A673 (cell line): ENCODE results near the gene NACA. TPM values are rescaled to one million over a fixed set of nuclear protein-coding genes. Genes with fewer than 3 reads are reported as not detected.

ENCODE experiments used
- BruUV-seq: library from RNA; stranded (reverse); fragments of 400-500 nt; replicated peaks from 2 replicates; lab custom pipeline; 2021; lab: Mats Ljungman, UMichigan
- CTCF ChIA-PET: fragments of 300-600 bp; sonication (Branson Sonifier 250); formaldehyde crosslinking; loops from one replicate; lab custom pipeline; 2022; ENCODE audit warnings: antibody characterized with exemption; lab: Charles Lee
- POLR2A ChIA-PET: fragments of 300-600 bp; sonication (Branson Sonifier 250); formaldehyde crosslinking; loops from one replicate; lab custom pipeline; 2022; ENCODE audit warnings: antibody characterized with exemption; ENCODE audit not compliant: low non-redundant PET; lab: Charles Lee
- DNase-seq: peaks from one replicate; pipeline ENCODE4 v3.0.0-alpha.2; 2015; ENCODE audit warnings: low spot score
- H3K27ac ChIP-seq: fragments of 200-600 bp; sonication (generic); 2 replicates; pipeline ENCODE4 v1.5.1; 2016; ENCODE audit warnings: mixed run types, low read depth, mild to moderate bottlenecking, mixed read lengths, antibody characterized with exemption, low read length; ENCODE audit not compliant: poor library complexity, severe bottlenecking
- H3K27me3 ChIP-seq: fragments of 200-600 bp; sonication (generic); replicated peaks from 2 replicates; pipeline ENCODE4 v1.6.1; 2017; ENCODE audit warnings: mixed run types, low read depth, mild to moderate bottlenecking, mixed read lengths, antibody characterized with exemption, low read length; ENCODE audit not compliant: insufficient read depth, poor library complexity
- H3K36me3 ChIP-seq: fragments of 200-600 bp; sonication (generic); 2 replicates; pipeline ENCODE4 v1.6.1; 2016; ENCODE audit warnings: mixed run types, mild to moderate bottlenecking, mixed read lengths, antibody characterized with exemption, low read length; ENCODE audit not compliant: insufficient read depth, poor library complexity, severe bottlenecking
- H3K4me1 ChIP-seq: fragments of 200-600 bp; sonication (generic); 2 replicates; pipeline ENCODE4 v1.6.1; 2017; ENCODE audit warnings: mixed run types, mild to moderate bottlenecking, mixed read lengths, antibody characterized with exemption, low read length; ENCODE audit not compliant: insufficient read depth, poor library complexity, severe bottlenecking
- H3K4me3 ChIP-seq: fragments of 200-600 bp; sonication (generic); 2 replicates; pipeline ENCODE4 v1.5.1; 2016; ENCODE audit warnings: low read depth, mixed run types, mild to moderate bottlenecking, mixed read lengths, low read length; ENCODE audit not compliant: poor library complexity, severe bottlenecking
- H3K9me3 ChIP-seq: fragments of 200-600 bp; sonication (generic); 2 replicates; pipeline ENCODE4 v1.6.1; 2016; ENCODE audit warnings: mixed run types, low read depth, mild to moderate bottlenecking, mixed read lengths, antibody characterized with exemption, low read length; ENCODE audit not compliant: poor library complexity, severe bottlenecking
- EZH2 ChIP-seq: fragments of 200-600 bp; sonication (generic); IDR thresholded peaks from 2 replicates; pipeline ENCODE4 v1.6.1; 2017; ENCODE audit warnings: borderline replicate concordance, low read depth, mild to moderate bottlenecking, mixed read lengths, antibody characterized with exemption, low read length; ENCODE audit not compliant: poor library complexity, severe bottlenecking
- intact Hi-C: fragments of 100-400 bp; cut with micrococcal nuclease; formaldehyde crosslinking; loops from one replicate; pipeline ENCODE4 v1.10.0; 2022; ENCODE audit not compliant: unreplicated experiment
- total RNA-seq: library from RNA; stranded (reverse); gene quantifications from 2 replicates; pipeline ENCODE4 v1.2.3, GENCODE V29; 2021
- TF ChIP-seq, protein P1 (sequence below): fragments of 300-800, 200-600 bp; sonication (generic); conservative IDR thresholded peaks from 2 replicates; pipeline ENCODE4 v1.5.1; 2017; ENCODE audit warnings: low read depth, mild to moderate bottlenecking, antibody characterized with exemption, low read length, moderate library complexity, mixed read lengths

The NACA gene
- total RNA-seq, 1 experiment from 2014 or later = 908 TPM

DNA sequence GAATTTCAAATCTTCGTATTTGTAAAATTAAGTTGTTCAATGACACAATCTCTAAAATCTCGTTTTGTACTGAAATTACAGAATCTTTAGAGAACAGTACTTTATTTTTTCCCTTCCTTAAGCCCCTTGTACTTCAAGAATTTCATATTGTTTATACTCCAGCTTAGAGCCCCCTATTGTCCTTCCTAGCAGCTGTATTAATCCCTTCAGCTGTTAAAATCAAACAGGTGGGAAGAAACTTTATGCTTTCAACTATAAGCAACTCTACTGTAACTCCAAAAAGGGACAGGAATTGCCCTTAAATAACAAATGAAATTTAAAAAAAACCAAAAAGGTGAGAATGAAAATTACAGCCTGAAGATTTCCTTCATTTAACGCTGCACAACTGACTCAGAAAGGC, 1.7 kb downstream of the NACA start:
- Histone ChIP-seq H3K4me1 (peaks cover 52% of the 10 kb centered on the region), H3K27ac (peak overlapping the region; percentile 96), H3K4me3 (peak overlapping the region; percentile 89), H3K27me3 (no peaks in the 10 kb centered on the region), H3K36me3 (peaks cover 57% of the 10 kb centered on the region), H3K9me3 (no peaks in the 10 kb centered on the region)
- POLR2A ChIA-PET = interaction anchor here (0.6 kb wide), 1 partner anchor 142 kb away, joined by 6 read pairs; no protein-coding TSS in a partner anchor
- CTCF ChIA-PET = no interaction called here
- TF ChIP-seq EZH2 = no peak
- TF ChIP-seq, protein P1, sequence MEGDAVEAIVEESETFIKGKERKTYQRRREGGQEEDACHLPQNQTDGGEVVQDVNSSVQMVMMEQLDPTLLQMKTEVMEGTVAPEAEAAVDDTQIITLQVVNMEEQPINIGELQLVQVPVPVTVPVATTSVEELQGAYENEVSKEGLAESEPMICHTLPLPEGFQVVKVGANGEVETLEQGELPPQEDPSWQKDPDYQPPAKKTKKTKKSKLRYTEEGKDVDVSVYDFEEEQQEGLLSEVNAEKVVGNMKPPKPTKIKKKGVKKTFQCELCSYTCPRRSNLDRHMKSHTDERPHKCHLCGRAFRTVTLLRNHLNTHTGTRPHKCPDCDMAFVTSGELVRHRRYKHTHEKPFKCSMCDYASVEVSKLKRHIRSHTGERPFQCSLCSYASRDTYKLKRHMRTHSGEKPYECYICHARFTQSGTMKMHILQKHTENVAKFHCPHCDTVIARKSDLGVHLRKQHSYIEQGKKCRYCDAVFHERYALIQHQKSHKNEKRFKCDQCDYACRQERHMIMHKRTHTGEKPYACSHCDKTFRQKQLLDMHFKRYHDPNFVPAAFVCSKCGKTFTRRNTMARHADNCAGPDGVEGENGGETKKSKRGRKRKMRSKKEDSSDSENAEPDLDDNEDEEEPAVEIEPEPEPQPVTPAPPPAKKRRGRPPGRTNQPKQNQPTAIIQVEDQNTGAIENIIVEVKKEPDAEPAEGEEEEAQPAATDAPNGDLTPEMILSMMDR = no peak
- no peak for DNase-seq
- intact Hi-C loops = no loop called here
- BruUV-seq = no TSS peak

DNA sequence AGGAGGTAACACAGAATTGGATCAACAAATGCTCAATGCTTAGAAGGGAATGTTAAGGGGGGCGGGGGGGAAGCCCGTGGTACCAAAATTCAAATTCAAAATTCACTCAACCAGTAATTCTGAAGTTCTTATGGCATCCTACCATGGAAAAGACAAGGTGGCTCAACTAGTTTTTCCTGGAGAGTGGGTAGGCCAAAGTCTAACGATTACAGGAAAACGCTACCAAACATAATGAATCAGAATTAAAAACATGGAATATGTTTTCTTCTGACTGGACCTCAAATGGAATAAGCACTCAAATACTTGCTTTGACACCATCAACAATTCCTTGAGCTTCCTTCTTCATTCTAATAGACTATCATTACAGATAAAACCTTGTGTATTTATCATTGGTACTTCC, 2.3 kb downstream of the NACA start:
- Histone ChIP-seq H3K36me3 (peaks cover 57% of the 10 kb centered on the region), H3K27me3 (no peaks in the 10 kb centered on the region), H3K9me3 (no peaks in the 10 kb centered on the region), H3K4me1 (peaks cover 52% of the 10 kb centered on the region), H3K4me3 (peak overlapping the region; percentile 89), H3K27ac (peak overlapping the region; percentile 96)
- TF ChIP-seq, protein P1 = no peak
- TF ChIP-seq EZH2 = no peak
- CTCF ChIA-PET = no interaction called here
- no peak for DNase-seq
- no TSS peak for BruUV-seq
- POLR2A ChIA-PET = interaction anchor here (0.6 kb wide), 1 partner anchor 141 kb away, joined by 6 read pairs; no protein-coding TSS in a partner anchor
- intact Hi-C loops = no loop called here

DNA sequence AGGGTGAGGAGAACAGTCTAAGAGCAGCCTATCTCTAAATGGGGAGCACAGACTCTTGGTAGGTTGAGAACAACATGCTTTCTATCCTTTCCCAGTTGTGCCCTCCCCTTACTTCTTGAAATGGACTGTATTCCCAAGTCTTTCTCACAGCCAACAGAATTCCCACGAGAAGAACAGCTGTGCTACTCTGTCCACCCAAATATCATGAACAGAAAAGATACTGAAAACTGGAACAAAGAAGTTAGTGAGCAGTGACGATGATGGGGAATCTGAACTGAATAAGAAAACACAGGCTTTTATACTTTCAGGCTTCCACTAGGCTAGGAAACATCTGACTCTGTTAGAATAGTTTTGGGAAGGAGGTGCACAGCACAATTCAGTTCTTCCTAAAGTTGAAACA, 3.4 kb downstream of the NACA start:
- Histone ChIP-seq H3K27ac (peak overlapping the region; percentile 89), H3K36me3 (peaks cover 59% of the 10 kb centered on the region), H3K4me1 (peaks cover 62% of the 10 kb centered on the region), H3K9me3 (no peaks in the 10 kb centered on the region), H3K27me3 (no peaks in the 10 kb centered on the region), H3K4me3 (peak overlapping the region; percentile 89)
- ChIA-PET CTCF (no interaction called here), POLR2A (interaction anchor here (0.6 kb wide), 1 partner anchor 39 kb away, joined by 5 read pairs; no protein-coding TSS in a partner anchor)
- BruUV-seq = no TSS peak
- intact Hi-C loops = no loop called here
- no peak for TF ChIP-seq EZH2
- TF ChIP-seq, protein P1 = no peak
- no peak for DNase-seq
